22Rv1 (cell line): ENCODE measurements around the gene SPAG17.

ENCODE experiments used
- H3K27ac ChIP-seq: fragments of 450-650 bp; 2 replicates; pipeline ENCODE4 v1.5.1; 2017
- ZFX ChIP-seq: fragments of 450-650 bp; IDR thresholded peaks from 2 replicates; pipeline ENCODE4 v1.6.1; 2017; ENCODE audit warnings: antibody characterized with exemption, borderline replicate concordance
- TF ChIP-seq, protein P1 (sequence below): fragments of 450-650 bp; IDR thresholded peaks from 2 replicates; pipeline ENCODE4 v1.5.1; 2017; ENCODE audit warnings: mild to moderate bottlenecking

The SPAG17 gene

DNA sequence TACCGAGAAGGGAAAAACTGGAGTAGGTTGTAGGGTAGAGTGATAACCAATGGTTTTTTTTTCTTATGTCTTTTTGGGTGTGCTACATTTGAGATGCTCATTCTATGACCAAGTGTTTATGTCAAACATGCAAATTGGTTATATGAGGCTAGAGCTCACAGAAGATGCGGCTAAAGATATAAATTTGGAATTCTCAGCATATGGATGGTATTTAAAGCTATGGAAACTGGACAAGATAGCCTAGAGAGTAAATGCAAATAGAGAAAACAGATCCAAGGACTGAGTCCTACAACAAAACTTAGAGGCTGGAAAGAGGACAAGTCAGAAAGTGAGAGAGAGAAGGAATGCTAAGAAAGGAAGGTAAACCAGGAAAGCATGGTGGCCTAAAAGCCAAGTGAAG is 263.0 kb downstream of the SPAG17 start:
- H3K27ac ChIP-seq, result no peak overlapping the region
- TF ChIP-seq ZFX, result no peak
- TF ChIP-seq, protein P1, sequence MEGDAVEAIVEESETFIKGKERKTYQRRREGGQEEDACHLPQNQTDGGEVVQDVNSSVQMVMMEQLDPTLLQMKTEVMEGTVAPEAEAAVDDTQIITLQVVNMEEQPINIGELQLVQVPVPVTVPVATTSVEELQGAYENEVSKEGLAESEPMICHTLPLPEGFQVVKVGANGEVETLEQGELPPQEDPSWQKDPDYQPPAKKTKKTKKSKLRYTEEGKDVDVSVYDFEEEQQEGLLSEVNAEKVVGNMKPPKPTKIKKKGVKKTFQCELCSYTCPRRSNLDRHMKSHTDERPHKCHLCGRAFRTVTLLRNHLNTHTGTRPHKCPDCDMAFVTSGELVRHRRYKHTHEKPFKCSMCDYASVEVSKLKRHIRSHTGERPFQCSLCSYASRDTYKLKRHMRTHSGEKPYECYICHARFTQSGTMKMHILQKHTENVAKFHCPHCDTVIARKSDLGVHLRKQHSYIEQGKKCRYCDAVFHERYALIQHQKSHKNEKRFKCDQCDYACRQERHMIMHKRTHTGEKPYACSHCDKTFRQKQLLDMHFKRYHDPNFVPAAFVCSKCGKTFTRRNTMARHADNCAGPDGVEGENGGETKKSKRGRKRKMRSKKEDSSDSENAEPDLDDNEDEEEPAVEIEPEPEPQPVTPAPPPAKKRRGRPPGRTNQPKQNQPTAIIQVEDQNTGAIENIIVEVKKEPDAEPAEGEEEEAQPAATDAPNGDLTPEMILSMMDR, result no peak

DNA sequence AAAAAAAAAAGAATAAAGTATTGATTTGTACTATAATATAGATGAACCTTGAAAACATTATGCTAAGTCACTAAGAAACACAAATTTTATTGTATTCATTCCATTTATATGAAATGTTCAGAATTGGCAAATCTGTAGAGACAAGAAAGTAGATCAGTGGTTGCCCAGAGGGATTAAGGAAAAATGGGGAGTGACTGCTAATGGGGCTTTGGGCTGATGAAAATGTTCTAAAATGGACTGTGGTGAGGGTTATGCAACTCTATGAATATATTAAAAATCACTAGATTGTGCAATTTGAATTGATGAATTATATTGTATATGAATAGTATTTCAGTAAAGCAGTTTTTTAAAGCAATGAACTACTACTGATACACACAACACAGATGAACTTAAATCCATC is 265.7 kb downstream of the SPAG17 start:
- no peak overlapping the region for H3K27ac ChIP-seq
- TF ChIP-seq, protein P1, result no peak
- TF ChIP-seq ZFX, result no peak

DNA sequence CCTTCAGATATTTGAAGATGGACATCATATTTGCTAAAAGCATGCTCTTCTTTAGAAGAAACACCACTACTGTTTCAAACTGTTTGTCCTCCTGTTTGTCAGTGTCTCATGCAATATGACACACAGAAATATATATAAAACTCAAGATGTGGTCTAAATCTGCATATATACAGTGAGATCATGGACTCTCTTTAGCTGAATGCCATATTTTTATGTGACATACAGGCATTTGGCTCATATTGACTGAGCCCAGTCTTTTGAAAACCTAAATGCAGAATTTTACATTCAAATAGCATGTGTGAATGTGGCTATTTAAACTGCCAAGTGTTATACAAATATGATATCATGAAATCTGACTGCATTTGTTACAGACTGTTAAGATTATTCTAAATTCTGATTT is 274.0 kb downstream of the SPAG17 start:
- no peak overlapping the region for H3K27ac ChIP-seq
- TF ChIP-seq, protein P1, result no peak
- TF ChIP-seq ZFX, result no peak

DNA sequence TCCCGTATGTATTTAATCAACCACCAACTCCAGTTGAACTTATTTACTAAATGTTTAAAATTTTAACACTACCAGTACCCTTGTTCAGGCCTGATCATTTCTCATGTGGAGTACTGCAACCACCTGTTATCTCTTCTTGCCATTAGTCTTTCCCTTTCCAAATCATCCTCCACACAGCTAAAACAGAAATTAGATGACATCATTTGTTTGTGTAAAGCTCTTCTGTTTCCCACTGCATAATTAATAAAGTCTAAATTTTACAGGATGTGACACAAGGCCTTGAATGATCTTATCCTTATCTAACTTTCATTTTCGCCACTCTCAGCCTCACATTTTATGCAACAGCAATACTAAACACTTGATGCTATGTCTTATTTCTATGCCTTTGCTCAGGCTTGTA is 280.0 kb downstream of the SPAG17 start:
- no peak overlapping the region for H3K27ac ChIP-seq
- no peak for TF ChIP-seq ZFX
- TF ChIP-seq, protein P1, result no peak

DNA sequence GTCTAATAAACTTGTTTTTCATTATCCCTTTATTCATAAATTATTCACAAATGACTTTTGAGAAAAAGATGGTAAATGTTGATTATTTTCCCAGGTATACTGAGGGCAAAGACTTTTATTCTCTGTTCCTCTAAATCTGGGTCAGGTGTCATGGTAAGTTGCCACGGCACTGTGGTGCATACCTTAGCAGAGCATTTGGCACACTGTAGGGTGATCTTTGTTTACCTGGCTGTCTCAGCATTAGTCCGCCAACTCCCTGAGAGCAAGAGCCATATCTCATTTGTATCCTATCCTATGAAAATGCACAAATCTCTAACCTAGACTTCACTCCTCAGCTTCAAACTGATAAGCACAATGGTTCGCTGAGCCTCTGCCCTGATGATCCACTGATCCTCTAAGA is 280.5 kb downstream of the SPAG17 start:
- TF ChIP-seq, protein P1, result no peak
- no peak for TF ChIP-seq ZFX
- H3K27ac ChIP-seq, result no peak overlapping the region
